Testis (tissue), 2 donors: ENCODE results near the gene ELMO1.

ENCODE experiments used
- CTCF ChIP-seq, 3 experiments: fragments of 450-650 bp in 2 of 3; fragments of 200-600 bp in 1 of 3; sonication (generic) in 1 of 3; IDR thresholded peaks; one replicate each; pipeline ENCODE4 v1.5.1; 2016 to 2019; ENCODE audit warnings: antibody characterized with exemption in 3 of 3, mild to moderate bottlenecking in 2 of 3, moderate library complexity in 1 of 3
- POLR2A ChIP-seq: fragments of 450-650 bp; IDR thresholded peaks from one replicate; pipeline ENCODE4 v1.6.1; 2017; ENCODE audit warnings: antibody characterized with exemption, mild to moderate bottlenecking, moderate library complexity

- TF ChIP-seq POLR2A (no peak), CTCF (IDR thresholded peaks at IDR 0.05) (no peak)
Measured at GRCh38 chr7:37176079-37176478, 272.6 kb downstream of the ELMO1 start.
